H1 (cell line): ENCODE data around the gene CPNE5. TPM values are rescaled to one million over a fixed set of nuclear protein-coding genes. Genes with fewer than 3 reads are reported as not detected.

Experiments
- ATF3 ChIP-seq: IDR thresholded peaks from 2 replicates; pipeline ENCODE4 v1.6.1; 2011; ENCODE audit warnings: low read depth, mild to moderate bottlenecking, low read length; ENCODE audit not compliant: insufficient read depth
- BACH1 ChIP-seq: IDR thresholded peaks from 2 replicates; pipeline ENCODE4 v1.6.1; 2012; ENCODE audit warnings: low read length, improper control_type of control experiment
- EP300 ChIP-seq, 2 experiments: IDR thresholded peaks; 1 replicate in 1 of 2; 2 replicates in 1 of 2; pipeline ENCODE4 v1.6.1; 2011 to 2012; ENCODE audit warnings: low read depth in 2 of 2, low read length in 2 of 2, mild to moderate bottlenecking in 2 of 2, borderline replicate concordance in 1 of 2, inconsistent platforms in 1 of 2, moderate library complexity in 1 of 2
- HDAC2 ChIP-seq, 2 experiments: fragments of 300-600 bp in 1 of 2; sonication (generic) in 1 of 2; IDR thresholded peaks; 2 replicates each; pipeline ENCODE4 v1.6.1; 2011 to 2012; ENCODE audit warnings: low read depth in 2 of 2, low read length in 2 of 2, mild to moderate bottlenecking in 2 of 2, moderate library complexity in 2 of 2, borderline replicate concordance in 1 of 2, inconsistent platforms in 1 of 2
- POU5F1 ChIP-seq: IDR thresholded peaks from 2 replicates; pipeline ENCODE4 v1.6.1; 2011; ENCODE audit warnings: low read depth, mild to moderate bottlenecking, low read length, moderate library complexity
- SP4 ChIP-seq: IDR thresholded peaks from 2 replicates; pipeline ENCODE4 v1.6.1; 2012; ENCODE audit warnings: low read length, inconsistent platforms
- polyA plus RNA-seq, 7 experiments: library from polyadenylated mRNA; depleted of rRNA in 3 of 7; stranded (reverse) in 5 of 7; unstranded in 2 of 7; fragments of >200 nt in 5 of 7; fragments of 200-250 nt in 2 of 7; gene quantifications; 1 replicate in 5 of 7; 2 replicates in 1 of 7; 4 replicates in 1 of 7; pipeline versions ENCODE4 v1.2.1 to v1.2.3, GENCODE V29; 2011 to 2013; ENCODE audit warnings: missing spikeins in 2 of 7, mixed read lengths in 2 of 7
- total RNA-seq: library from RNA; stranded (reverse); fragmentation: NEBNext Ultra II Directional; extraction: Animal tissue kit (Norgen Biotek cat#: 25700); gene quantifications from 2 replicates; pipeline ENCODE4 v1.2.1, GENCODE V29; 2021

Gene CPNE5
- total and polyA plus RNA-seq, 2 of the 8 experiments (the other 6 are each of a cell fraction or from before 2014, with no cell fraction given): 0.88 to 1.8 TPM

GRCh38 chr6:36858407-36858981 is 19.2 kb upstream of the CPNE5 start (continued):
- TF ChIP-seq HDAC2 (IDR thresholded peaks at IDR 0.05; ENCODE audit: borderline replicate concordance in 1 of 2, low read depth in 2 of 2, low read length in 2 of 2): 0 out of 4 replicates have a peak, but pooled peaks of 1 of the 2 experiments have one; percentile 27
- no peak for TF ChIP-seq BACH1
- no peak for TF ChIP-seq SP4
- TF ChIP-seq ATF3: no peak
- peak in 1 of 2 experiments; percentile 60; a peak in 1 of 3 replicates for TF ChIP-seq EP300 (IDR thresholded peaks at IDR 0.05; ENCODE audit: borderline replicate concordance in 1 of 2, low read depth in 2 of 2, low read length in 2 of 2)
- TF ChIP-seq POU5F1: no peak
- TF ChIP-seq, all 59 proteins: peak for 6
